Bronchial epithelial cell (primary cell): ENCODE data around the gene ZNF750. TPM values are rescaled to one million over a fixed set of nuclear protein-coding genes. Genes with fewer than 3 reads are reported as not detected.

Source experiments
- DNase-seq: peaks from one replicate; pipeline ENCODE4 v3.0.0-alpha.2; 2010; ENCODE audit warnings: low read depth
- FAIRE-seq: peaks from 2 replicates; lab custom pipeline; 2011; peaks lifted over from hg19 to GRCh38; lab: Jason Lieb, UNC
- H3K27me3 ChIP-seq: 2 replicates; pipeline ENCODE4 v1.5.1; 2011; ENCODE audit warnings: low read length; ENCODE audit not compliant: control insufficient read depth, insufficient read depth
- H3K36me3 ChIP-seq: 2 replicates; pipeline ENCODE4 v1.5.1; 2011; ENCODE audit warnings: low read length; ENCODE audit not compliant: control insufficient read depth, insufficient read depth
- H3K4me3 ChIP-seq: 2 replicates; pipeline ENCODE4 v1.5.1; 2011; ENCODE audit warnings: mild to moderate bottlenecking, low read depth, low read length, control low read depth
- CTCF ChIP-seq: IDR thresholded peaks from 2 replicates; pipeline ENCODE4 v1.5.1; 2011; ENCODE audit warnings: mild to moderate bottlenecking, moderate library complexity, low read length, control low read depth, inconsistent platforms; ENCODE audit not compliant: insufficient read depth, severe bottlenecking
- total RNA-seq: library from RNA; depleted of rRNA; stranded (reverse); fragments of >200 nt; gene quantifications from 2 replicates; pipeline ENCODE4 v1.2.1, GENCODE V29; 2014

ZNF750 gene
- total RNA-seq, 1 donor from 2014 or later: 3.2 TPM

GRCh38 chr17:82805823-82806222 is 34.0 kb downstream of the ZNF750 start:
- H3K36me3 ChIP-seq: peaks cover 6% of the 10 kb centered on the region
- H3K4me3 ChIP-seq: no peak overlapping the region
- H3K27me3 ChIP-seq: no peaks in the 10 kb centered on the region
- DNase-seq (no peak), FAIRE-seq (no peak)
- TF ChIP-seq CTCF: no peak

- H3K4me3 ChIP-seq: no peak overlapping the region
- FAIRE-seq (peak; percentile 50), DNase-seq (no peak)
- no peaks in the 10 kb centered on the region for H3K27me3 ChIP-seq
- peaks cover 8% of the 10 kb centered on the region for H3K36me3 ChIP-seq
- TF ChIP-seq CTCF: no peak
Observed at GRCh38 chr17:82805254-82805653, 34.6 kb downstream of the ZNF750 start.

GRCh38 chr17:82804442-82805191 is 35.2 kb downstream of the ZNF750 start:
- DNase-seq: no peak
- TF ChIP-seq CTCF: no peak
- FAIRE-seq: no peak
- H3K36me3 ChIP-seq: peaks cover 8% of the 10 kb centered on the region
- H3K27me3 ChIP-seq: no peaks in the 10 kb centered on the region
- H3K4me3 ChIP-seq: no peak overlapping the region

- FAIRE-seq (no peak), DNase-seq (no peak)
- TF ChIP-seq CTCF: no peak
- H3K36me3 ChIP-seq: peaks cover 9% of the 10 kb centered on the region
- H3K4me3 ChIP-seq: no peak overlapping the region
- no peaks in the 10 kb centered on the region for H3K27me3 ChIP-seq
Observed at GRCh38 chr17:82803606-82804005, 36.2 kb downstream of the ZNF750 start.

- Histone ChIP-seq H3K27me3 (no peaks in the 10 kb centered on the region), H3K4me3 (no peak overlapping the region), H3K36me3 (peaks cover 9% of the 10 kb centered on the region)
- TF ChIP-seq CTCF: no peak
- DNase-seq (no peak), FAIRE-seq (no peak)
Observed at GRCh38 chr17:82803185-82803584, 36.6 kb downstream of the ZNF750 start.
